Vagina (tissue), 2 donors: ENCODE results near the gene AKR1C2. TPM values are rescaled to one million over a fixed set of nuclear protein-coding genes. Genes with fewer than 3 reads are reported as not detected.

Experiments used
- DNase-seq, 2 donors: peaks; one replicate each; pipeline ENCODE4 v3.0.0-alpha.2; 2017; ENCODE audit errors: extremely low spot score in 2 of 2
- H3K27ac ChIP-seq: fragments of 200-600 bp; sonication (generic); one replicate; pipeline ENCODE4 v1.5.1; 2019
- H3K27me3 ChIP-seq: fragments of 200-600 bp; sonication (generic); one replicate; pipeline ENCODE4 v1.5.1; 2019
- H3K36me3 ChIP-seq, 2 donors: fragments of 200-600 bp; sonication (generic); one replicate each; pipeline ENCODE4 v1.5.1; 2017 to 2019
- H3K4me1 ChIP-seq: fragments of 200-600 bp; sonication (generic); one replicate; pipeline ENCODE4 v1.5.1; 2019
- H3K4me3 ChIP-seq, 2 donors: fragments of 200-600 bp; sonication (generic); 1 replicate in 1 of 2; 2 replicates in 1 of 2; pipeline ENCODE4 v1.5.1; 2016 to 2019
- H3K9me3 ChIP-seq: fragments of 200-600 bp; sonication (generic); one replicate; pipeline ENCODE4 v1.5.1; 2019
- CTCF ChIP-seq, 3 experiments: fragments of 450-650 bp in 2 of 3; fragments of 200-600 bp in 1 of 3; sonication (generic) in 1 of 3; IDR thresholded peaks; one replicate each; pipeline ENCODE4 v1.5.1; 2017 to 2019; ENCODE audit warnings: antibody characterized with exemption in 3 of 3, mild to moderate bottlenecking in 2 of 3, moderate library complexity in 2 of 3
- POLR2A ChIP-seq, 2 donors: fragments of 450-650 bp; IDR thresholded peaks; one replicate each; pipeline ENCODE4 v1.6.1; 2017; ENCODE audit warnings: antibody characterized with exemption in 2 of 2, mild to moderate bottlenecking in 2 of 2, moderate library complexity in 2 of 2
- POLR2AphosphoS5 ChIP-seq, 2 donors: sonication (generic); formaldehyde crosslinking; IDR thresholded peaks; one replicate each; pipeline ENCODE4 v1.9.0; 2017; ENCODE audit warnings: antibody characterized with exemption in 2 of 2, mild to moderate bottlenecking in 2 of 2, low read depth in 1 of 2; ENCODE audit not compliant: insufficient read depth in 1 of 2
- intact Hi-C: fragments of 100-400 bp; cut with DNase I; formaldehyde crosslinking; loops from one replicate; pipeline ENCODE4 v1.15.1; 2023
- small RNA-seq: library from RNA; depleted of rRNA; stranded (forward); fragments of <200 nt; gene quantifications from one replicate; pipeline ENCODE3, GENCODE V24; 2016
- total RNA-seq: library from RNA; depleted of rRNA; stranded (reverse); fragments of >200 nt; gene quantifications from one replicate; pipeline ENCODE4 v1.2.3, GENCODE V29; 2016

The AKR1C2 gene
- total RNA-seq, 1 donor from 2014 or later: 104 TPM

- no peaks in the 10 kb centered on the region for H3K27me3 ChIP-seq
- no peaks in the 10 kb centered on the region for H3K9me3 ChIP-seq
- no peak overlapping the region for H3K4me3 ChIP-seq
- DNase-seq: no peak
- H3K4me1 ChIP-seq: peaks cover 39% of the 10 kb centered on the region
- no peak overlapping the region for H3K27ac ChIP-seq
- no peaks in the 10 kb centered on the region for H3K36me3 ChIP-seq
- intact Hi-C loops: loop anchor here (5.0 kb wide), 1 partner anchor 78 kb away; no protein-coding TSS in a partner anchor
- no peak for TF ChIP-seq CTCF (IDR thresholded peaks at IDR 0.05)
- no peak for TF ChIP-seq POLR2A (IDR thresholded peaks at IDR 0.05)
- no peak for TF ChIP-seq POLR2AphosphoS5 (IDR thresholded peaks at IDR 0.05; ENCODE audit: insufficient read depth in 1 of 2, low read depth in 1 of 2)
These were observed 64.2 kb downstream of the AKR1C2 start for GRCh38 chr10:4939224-4940072.

Small RNA genes lying within 50 kb of the gene (small RNA-seq; reads per million reads assigned to genes)
- not detected for gene RF00096

Other genes starting within 250 kb of the AKR1C2 start
- gene AKR1E2, start 177.7 kb downstream of the AKR1C2 start, total RNA-seq: 3.7 TPM
- 73.7 TPM for gene AKR1C1, start 40.4 kb downstream of the AKR1C2 start, total RNA-seq
- 45.4 TPM for gene AKR1C3, start 90.6 kb upstream of the AKR1C2 start, total RNA-seq
- gene AKR1C8, start 181.3 kb upstream of the AKR1C2 start, total RNA-seq: not detected
- not detected for gene AKR1C4, start 193.0 kb upstream of the AKR1C2 start, total RNA-seq